Activated CD8-positive, alpha-beta T cell treated with anti-CD3 and anti-CD28 coated beads for 36 hours (primary cell): ENCODE results near the gene ACACA. TPM values are rescaled to one million over a fixed set of nuclear protein-coding genes. Genes with fewer than 3 reads are reported as not detected.

Experiments
- ATAC-seq: fragments of 200-7000 bp; cut with Tn5 transposase; one replicate; pipeline ENCODE4 v1.10.0; 2021; ENCODE audit warnings: mild to moderate bottlenecking, moderate library complexity
- CTCF ChIA-PET: fragments of 350-600 bp; sonication (Branson Sonifier 250); formaldehyde crosslinking; loops from one replicate; lab custom pipeline; 2021; ENCODE audit warnings: antibody characterized with exemption; lab: Charles Lee
- POLR2A ChIA-PET: fragments of 350-600 bp; sonication (Branson Sonifier 250); formaldehyde crosslinking; loops from one replicate; lab custom pipeline; 2021; ENCODE audit warnings: antibody characterized with exemption; lab: Charles Lee
- DNase-seq: peaks from one replicate; pipeline ENCODE4 v3.0.0-alpha.2; 2020
- H3K27ac Mint-ChIP-seq: one replicate; pipeline ENCODE4 v1.8.0; 2021; ENCODE audit warnings: mild to moderate bottlenecking, mixed read lengths
- H3K27me3 Mint-ChIP-seq: one replicate; pipeline ENCODE4 v1.8.0; 2021; ENCODE audit warnings: mixed read lengths
- H3K36me3 Mint-ChIP-seq: one replicate; pipeline ENCODE4 v1.8.0; 2021; ENCODE audit warnings: low read depth, mixed read lengths
- H3K4me1 Mint-ChIP-seq: one replicate; pipeline ENCODE4 v1.8.0; 2021; ENCODE audit warnings: low read depth, mixed read lengths
- H3K4me3 Mint-ChIP-seq: one replicate; pipeline ENCODE4 v1.8.0; 2021; ENCODE audit warnings: mild to moderate bottlenecking, moderate library complexity, mixed read lengths
- H3K9me3 Mint-ChIP-seq: one replicate; pipeline ENCODE4 v1.8.0; 2021; ENCODE audit warnings: mixed read lengths
- intact Hi-C: fragments of 100-400 bp; cut with micrococcal nuclease; formaldehyde crosslinking; loops from one replicate; pipeline ENCODE4 v1.10.0; 2022
- total RNA-seq, 2 experiments: library from RNA; stranded (reverse); gene quantifications; one replicate each; pipeline ENCODE4 v1.2.3, GENCODE V29; 2021
- TF ChIP-seq, protein P1 (sequence below): fragments of 200-600 bp; IDR thresholded peaks from one replicate; pipeline ENCODE4 v1.8.0; 2022; ENCODE audit warnings: antibody characterized with exemption, mild to moderate bottlenecking

The ACACA gene
- total RNA-seq, 2 experiments from 2014 or later: 66.0 to 68.2 TPM

DNA sequence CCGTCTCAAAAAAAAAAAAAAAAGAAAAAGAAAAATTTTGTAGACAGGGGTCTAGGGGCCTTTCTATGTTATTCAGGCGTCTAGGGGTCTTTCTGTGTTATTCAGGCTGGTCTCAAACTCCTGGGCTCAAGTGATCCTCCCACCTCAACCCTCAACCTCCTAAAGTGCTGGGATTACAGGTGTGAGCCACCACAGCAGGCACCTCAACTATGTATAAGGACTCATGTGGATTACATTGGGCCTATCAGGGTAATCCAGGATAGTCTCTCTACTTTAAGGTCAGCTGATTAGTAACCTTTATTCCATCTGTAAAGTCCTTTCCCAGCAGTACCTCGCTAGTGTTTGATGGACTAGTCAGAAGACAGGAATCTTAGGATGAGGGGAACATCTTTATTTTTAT is 22.4 kb upstream of the ACACA start:
- TF ChIP-seq, protein P1, sequence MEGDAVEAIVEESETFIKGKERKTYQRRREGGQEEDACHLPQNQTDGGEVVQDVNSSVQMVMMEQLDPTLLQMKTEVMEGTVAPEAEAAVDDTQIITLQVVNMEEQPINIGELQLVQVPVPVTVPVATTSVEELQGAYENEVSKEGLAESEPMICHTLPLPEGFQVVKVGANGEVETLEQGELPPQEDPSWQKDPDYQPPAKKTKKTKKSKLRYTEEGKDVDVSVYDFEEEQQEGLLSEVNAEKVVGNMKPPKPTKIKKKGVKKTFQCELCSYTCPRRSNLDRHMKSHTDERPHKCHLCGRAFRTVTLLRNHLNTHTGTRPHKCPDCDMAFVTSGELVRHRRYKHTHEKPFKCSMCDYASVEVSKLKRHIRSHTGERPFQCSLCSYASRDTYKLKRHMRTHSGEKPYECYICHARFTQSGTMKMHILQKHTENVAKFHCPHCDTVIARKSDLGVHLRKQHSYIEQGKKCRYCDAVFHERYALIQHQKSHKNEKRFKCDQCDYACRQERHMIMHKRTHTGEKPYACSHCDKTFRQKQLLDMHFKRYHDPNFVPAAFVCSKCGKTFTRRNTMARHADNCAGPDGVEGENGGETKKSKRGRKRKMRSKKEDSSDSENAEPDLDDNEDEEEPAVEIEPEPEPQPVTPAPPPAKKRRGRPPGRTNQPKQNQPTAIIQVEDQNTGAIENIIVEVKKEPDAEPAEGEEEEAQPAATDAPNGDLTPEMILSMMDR: no peak
- intact Hi-C loops: no loop called here
- ChIA-PET POLR2A (interaction anchor here (0.6 to 1.5 kb wide), 2 partner anchors 21 to 72 kb away, joined by 5 to 14 read pairs; partner anchors contain the start of gene TADA2A), CTCF (interaction anchor here (1.4 kb wide), 1 partner anchor 24 kb away, joined by 6 read pairs; no protein-coding TSS in a partner anchor)
- H3K4me3 Mint-ChIP-seq: no peak overlapping the region
- DNase-seq: no peak
- H3K4me1 Mint-ChIP-seq: peaks cover 34% of the 10 kb centered on the region
- H3K36me3 Mint-ChIP-seq: peaks cover 53% of the 10 kb centered on the region
- no peaks in the 10 kb centered on the region for H3K27me3 Mint-ChIP-seq
- no peak for ATAC-seq
- peak overlapping the region; percentile 97 for H3K27ac Mint-ChIP-seq
- no peaks in the 10 kb centered on the region for H3K9me3 Mint-ChIP-seq

DNA sequence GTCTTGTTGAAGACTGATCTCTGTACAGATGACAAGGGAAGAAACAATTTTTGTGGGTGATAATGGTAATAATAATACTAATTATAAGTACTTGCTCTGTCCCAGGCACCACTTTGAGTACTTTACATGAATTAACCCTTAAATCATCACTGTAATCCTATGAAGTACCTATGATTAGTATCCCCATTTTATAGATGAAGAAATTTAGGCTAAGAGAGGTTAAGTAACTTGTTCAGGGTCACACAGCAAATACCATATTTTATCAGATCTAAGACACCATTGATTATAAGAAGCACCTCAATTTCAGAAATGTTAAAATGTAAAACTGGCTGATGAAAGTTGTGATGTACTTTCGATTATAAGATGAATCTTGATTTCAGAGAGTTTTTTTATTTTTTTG is 18.6 kb upstream of the ACACA start:
- H3K36me3 Mint-ChIP-seq: peaks cover 43% of the 10 kb centered on the region
- DNase-seq (no peak), ATAC-seq (no peak)
- peaks cover 16% of the 10 kb centered on the region for H3K4me1 Mint-ChIP-seq
- intact Hi-C loops: no loop called here
- no peak overlapping the region for H3K4me3 Mint-ChIP-seq
- H3K27ac Mint-ChIP-seq: no peak overlapping the region
- H3K9me3 Mint-ChIP-seq: no peaks in the 10 kb centered on the region
- H3K27me3 Mint-ChIP-seq: no peaks in the 10 kb centered on the region
- ChIA-PET CTCF (interaction anchor here (1.0 to 1.2 kb wide), 2 partner anchors 11 to 16 kb away, joined by 3 read pairs; no protein-coding TSS in a partner anchor), POLR2A (interaction anchor here (1.2 to 1.5 kb wide), 3 partner anchors 13 to 17 kb away, joined by 3 to 4 read pairs (median 3); no protein-coding TSS in a partner anchor)
- TF ChIP-seq, protein P1: no peak

DNA sequence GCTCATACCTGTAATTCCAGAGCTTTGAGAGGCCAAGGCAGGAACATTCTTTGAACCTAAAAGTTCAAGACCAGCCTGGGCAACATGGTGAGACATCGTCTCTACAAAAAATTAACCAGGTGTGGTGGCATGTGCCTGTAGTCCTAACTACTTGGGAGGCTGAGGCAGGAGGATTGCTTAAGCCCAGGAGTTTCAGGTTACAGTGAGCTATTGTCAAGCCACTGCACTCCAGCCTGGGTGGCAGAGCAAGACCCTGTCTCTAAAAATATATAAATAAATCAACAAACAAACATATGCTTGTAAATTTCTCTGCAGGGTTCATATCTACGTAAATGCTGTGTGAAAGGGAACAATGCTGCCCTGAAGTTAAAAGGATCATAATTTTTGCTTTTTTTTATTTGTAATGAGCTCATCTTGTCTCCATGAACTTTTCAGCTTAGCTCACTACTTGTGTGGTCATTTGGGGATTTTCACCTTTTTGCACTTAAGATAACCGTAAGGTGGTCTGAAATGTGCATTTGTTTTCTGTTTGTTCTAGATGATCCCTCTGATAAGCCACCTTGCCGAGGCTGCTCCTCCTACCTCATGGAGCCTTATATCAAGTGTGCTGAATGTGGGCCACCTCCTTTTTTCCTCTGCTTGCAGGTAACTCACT is 16.5 kb upstream of the ACACA start:
- Mint-ChIP-seq H3K9me3 (no peaks in the 10 kb centered on the region), H3K27ac (no peak overlapping the region), H3K27me3 (no peaks in the 10 kb centered on the region), H3K4me1 (no peaks in the 10 kb centered on the region), H3K36me3 (peaks cover 34% of the 10 kb centered on the region), H3K4me3 (no peak overlapping the region)
- CTCF ChIA-PET: interaction anchor here (0.8 to 1.3 kb wide), 4 partner anchors 9 to 50 kb away, joined by 3 read pairs; no protein-coding TSS in a partner anchor
- ATAC-seq (no peak), DNase-seq (no peak)
- intact Hi-C loops: no loop called here
- TF ChIP-seq, protein P1: no peak
- POLR2A ChIA-PET: interaction anchor here (0.7 kb wide), 1 partner anchor 15 kb away, joined by 4 read pairs; no protein-coding TSS in a partner anchor

DNA sequence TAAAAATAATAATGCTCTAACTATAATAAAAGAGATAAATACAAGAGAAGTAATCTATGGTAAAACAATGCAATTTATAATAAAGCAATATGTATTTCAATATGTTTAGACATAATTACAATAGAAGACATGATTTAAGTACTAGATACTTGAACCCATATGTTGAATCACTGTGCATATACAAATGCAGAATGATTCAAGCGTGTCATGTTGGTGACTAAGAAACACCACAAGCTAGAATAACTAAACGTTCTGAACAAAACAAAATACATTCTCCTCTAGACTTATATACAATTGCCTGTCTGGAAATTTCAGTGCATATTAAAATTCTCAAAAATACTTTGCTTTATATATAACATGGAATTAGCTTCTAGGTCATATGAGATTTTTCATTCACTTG is 11.2 kb upstream of the ACACA start:
- no peak overlapping the region for H3K27ac Mint-ChIP-seq
- CTCF ChIA-PET: interaction anchor here (1.3 to 1.7 kb wide), 2 partner anchors 45 to 74 kb away, joined by 3 to 4 read pairs; no protein-coding TSS in a partner anchor
- no peak overlapping the region for H3K4me3 Mint-ChIP-seq
- peaks cover 4% of the 10 kb centered on the region for H3K4me1 Mint-ChIP-seq
- intact Hi-C loops: no loop called here
- POLR2A ChIA-PET: interaction anchor here (0.6 kb wide), 1 partner anchor 9 kb away, joined by 3 read pairs; no protein-coding TSS in a partner anchor
- no peaks in the 10 kb centered on the region for H3K27me3 Mint-ChIP-seq
- TF ChIP-seq, protein P1: no peak
- H3K36me3 Mint-ChIP-seq: peaks cover 35% of the 10 kb centered on the region
- no peak for DNase-seq
- ATAC-seq: no peak
- H3K9me3 Mint-ChIP-seq: no peaks in the 10 kb centered on the region
